Endothelial cell of umbilical vein (primary cell): ENCODE measurements around the gene TBC1D10A. TPM values are rescaled to one million over a fixed set of nuclear protein-coding genes. Genes with fewer than 3 reads are reported as not detected.

Source experiments
- BruUV-seq: library from RNA; stranded (reverse); fragments of 400-500 nt; replicated peaks from 2 replicates; lab custom pipeline; 2021; lab: Mats Ljungman, UMichigan
- CTCF ChIA-PET: fragments of 300-600, 350-600 bp; sonication (Branson Sonifier 250); formaldehyde crosslinking; loops from one replicate; lab custom pipeline; 2021; ENCODE audit warnings: antibody characterized with exemption, inconsistent platforms; lab: Charles Lee
- POLR2A ChIA-PET: fragments of 300-600, 350-600 bp; sonication (Branson Sonifier 250); formaldehyde crosslinking; loops from one replicate; lab custom pipeline; 2021; ENCODE audit warnings: antibody characterized with exemption, inconsistent platforms; lab: Charles Lee
- DNase-seq: peaks from one replicate; pipeline ENCODE4 v3.0.0-alpha.2; 2011; ENCODE audit warnings: low read depth, low spot score
- FAIRE-seq: peaks from 2 replicates; lab custom pipeline; 2011; peaks lifted over from hg19 to GRCh38; lab: Jason Lieb, UNC
- H2AFZ ChIP-seq: 2 replicates; pipeline ENCODE4 v1.6.0; 2012; ENCODE audit warnings: low read depth, low read length, control low read depth, inconsistent platforms
- H3K27ac ChIP-seq: 2 replicates; pipeline ENCODE4 v1.5.1; 2011; ENCODE audit warnings: low read depth, mild to moderate bottlenecking, control low read depth, low read length, moderate library complexity; ENCODE audit not compliant: insufficient read depth
- H3K27me3 ChIP-seq, 2 experiments: 2 replicates each; pipeline versions ENCODE4 v1.6.0 to v1.6.1; 2011; ENCODE audit warnings: low read length in 2 of 2, mixed read lengths in 1 of 2; ENCODE audit not compliant: control insufficient read depth in 2 of 2, insufficient read depth in 2 of 2
- H3K36me3 ChIP-seq, 2 experiments: 2 replicates in 1 of 2; 3 replicates in 1 of 2; pipeline ENCODE4 v1.5.1; 2011; ENCODE audit warnings: low read length in 2 of 2, mild to moderate bottlenecking in 1 of 2, moderate library complexity in 1 of 2; ENCODE audit not compliant: control insufficient read depth in 2 of 2, insufficient read depth in 2 of 2; ENCODE audit errors: extremely low read depth in 1 of 2
- H3K4me1 ChIP-seq: 3 replicates; pipeline ENCODE4 v1.5.1; 2011; ENCODE audit warnings: mild to moderate bottlenecking, low read length; ENCODE audit not compliant: control insufficient read depth, insufficient read depth; ENCODE audit errors: extremely low read depth
- H3K4me2 ChIP-seq: 2 replicates; pipeline ENCODE4 v1.6.1; 2011; ENCODE audit warnings: low read length, control low read depth, mixed read lengths; ENCODE audit not compliant: insufficient read depth
- H3K4me3 ChIP-seq, 3 experiments: fragments of 200-600 bp in 1 of 3; sonication (generic), shearing (Covaris generic) in 1 of 3; replicated peaks in 1 of 3; 2 replicates each; pipeline ENCODE4 v1.5.1; 2011 to 2016; ENCODE audit warnings: control low read depth in 3 of 3, low read length in 3 of 3, mild to moderate bottlenecking in 2 of 3, inconsistent platforms in 1 of 3, low read depth in 1 of 3, moderate library complexity in 1 of 3; ENCODE audit not compliant: insufficient read depth in 1 of 3
- H3K79me2 ChIP-seq: 2 replicates; pipeline ENCODE4 v1.6.0; 2012; ENCODE audit warnings: low read length, inconsistent platforms; ENCODE audit not compliant: control insufficient read depth, insufficient read depth
- H3K9ac ChIP-seq: replicated peaks from 2 replicates; pipeline ENCODE3; 2011; ENCODE audit warnings: low read length, control low read depth; ENCODE audit not compliant: insufficient read depth; ENCODE audit errors: extremely low read depth
- H3K9me1 ChIP-seq: replicated peaks from 3 replicates; pipeline ENCODE4 v1.6.0; 2011; ENCODE audit warnings: mild to moderate bottlenecking, low read length; ENCODE audit not compliant: control insufficient read depth, insufficient read depth; ENCODE audit errors: extremely low read depth
- H3K9me3 ChIP-seq: replicated peaks from 2 replicates; pipeline ENCODE4 v1.5.1; 2012; ENCODE audit warnings: low read length, inconsistent platforms; ENCODE audit not compliant: control insufficient read depth, insufficient read depth
- H4K20me1 ChIP-seq: replicated peaks from 2 replicates; pipeline ENCODE3; 2011; ENCODE audit warnings: mild to moderate bottlenecking, low read length; ENCODE audit not compliant: control insufficient read depth, insufficient read depth; ENCODE audit errors: extremely low read depth
- EZH2 ChIP-seq: IDR thresholded peaks from 2 replicates; pipeline ENCODE4 v1.6.1; 2012; ENCODE audit warnings: borderline replicate concordance, low read depth, mild to moderate bottlenecking, moderate library complexity, low read length, inconsistent platforms; ENCODE audit not compliant: severe bottlenecking
- FOS ChIP-seq: IDR thresholded peaks from 2 replicates; pipeline ENCODE4 v1.6.1; 2011; ENCODE audit warnings: mild to moderate bottlenecking, low read length, moderate library complexity, borderline replicate concordance; ENCODE audit not compliant: insufficient read depth
- GATA2 ChIP-seq: IDR thresholded peaks from 2 replicates; pipeline ENCODE4 v1.7.0; 2011; ENCODE audit warnings: low read depth, mild to moderate bottlenecking, moderate library complexity, mixed read lengths, low read length; ENCODE audit not compliant: insufficient read length, insufficient read depth
- JUN ChIP-seq: IDR thresholded peaks from 2 replicates; pipeline ENCODE4 v1.6.1; 2011; ENCODE audit warnings: borderline replicate concordance, low read depth; ENCODE audit not compliant: insufficient read length, insufficient read depth
- MAX ChIP-seq: IDR thresholded peaks from 2 replicates; pipeline ENCODE4 v1.6.1; 2011; ENCODE audit not compliant: insufficient read depth, insufficient read length
- MYC ChIP-seq: IDR thresholded peaks from one replicate; pipeline ENCODE4 v1.6.1; 2011; ENCODE audit warnings: mild to moderate bottlenecking, low read depth, low read length
- POLR2A ChIP-seq: IDR thresholded peaks from 2 replicates; pipeline ENCODE4 v1.6.1; 2012; ENCODE audit warnings: low read depth, mild to moderate bottlenecking, control low read depth, low read length
- POLR2AphosphoS5 ChIP-seq: IDR thresholded peaks from 2 replicates; pipeline ENCODE4 v1.6.1; 2012; ENCODE audit warnings: low read depth, mild to moderate bottlenecking, control low read depth, low read length, moderate library complexity; ENCODE audit not compliant: insufficient read depth
- dilution Hi-C: fragments of 300-500 bp; cut with MboI; formaldehyde crosslinking; loops from one replicate; pipeline ENCODE4 v1.15.0; 2019; ENCODE audit warnings: low sequenced_read_pairs; ENCODE audit not compliant: extremely low pct_ligation_motif_present
- intact Hi-C: fragments of 100-400 bp; cut with micrococcal nuclease; formaldehyde crosslinking; loops from one replicate; pipeline ENCODE4 v1.10.0; 2022
- polyA plus RNA-seq, 4 experiments: library from polyadenylated mRNA; depleted of rRNA in 3 of 4; stranded (reverse) in 3 of 4; unstranded in 1 of 4; fragments of >200 nt; gene quantifications; 2 replicates each; pipeline versions ENCODE4 v1.2.1 to v1.2.3, GENCODE V29; 2011 to 2012; ENCODE audit warnings: missing spikeins in 1 of 4
- total RNA-seq: library from RNA; stranded (reverse); gene quantifications from 2 replicates; pipeline ENCODE4 v1.2.3, GENCODE V29; 2021
- TF ChIP-seq, protein P1 (sequence below), 2 donors: IDR thresholded peaks; 1 replicate in 1 of 2; 2 replicates in 1 of 2; pipeline ENCODE4 v1.5.1; 2011; ENCODE audit warnings: low read length in 2 of 2, mild to moderate bottlenecking in 2 of 2, moderate library complexity in 2 of 2, control low read depth in 1 of 2, inconsistent platforms in 1 of 2, low read depth in 1 of 2; ENCODE audit not compliant: insufficient read depth in 1 of 2; ENCODE audit errors: extremely low read depth in 1 of 2

Gene TBC1D10A
- total and polyA plus RNA-seq, 2 donors (not counting 3 experiments of a cell fraction or from before 2014, with no cell fraction given) = 10.0 to 11.9 TPM

GRCh38 chr22:30285176-30285845 is 41.4 kb downstream of the TBC1D10A start:
- H2AFZ ChIP-seq = no peak overlapping the region
- no peaks in the 10 kb centered on the region for H3K79me2 ChIP-seq
- H3K4me2 ChIP-seq = no peak overlapping the region
- H3K27ac ChIP-seq = no peak overlapping the region
- no peaks in the 10 kb centered on the region for H3K27me3 ChIP-seq
- no peak for TF ChIP-seq MAX
- TF ChIP-seq EZH2 = no peak
- TF ChIP-seq MYC = no peak
- no peak for TF ChIP-seq POLR2AphosphoS5
- TF ChIP-seq POLR2A = no peak
- no peaks in the 10 kb centered on the region for H3K9me1 ChIP-seq
- no peak overlapping the region for H3K9ac ChIP-seq
- no peak overlapping the region for H3K4me3 ChIP-seq
- ChIA-PET CTCF (interaction anchor here (0.9 to 2.3 kb wide), 4 partner anchors 30 to 102 kb away, joined by 3 to 16 read pairs (median 4); partner anchors contain the start of genes RNF215 and TBC1D10A), POLR2A (no interaction called here)
- BruUV-seq = no TSS peak
- H3K4me1 ChIP-seq = peaks cover 15% of the 10 kb centered on the region
- intact Hi-C loops (no loop called here), dilution Hi-C loops (no loop called here)
- peaks cover 0 to 5% of the 10 kb centered on the region in 2 experiments for H3K36me3 ChIP-seq
- FAIRE-seq = no peak
- no peaks in the 10 kb centered on the region for H4K20me1 ChIP-seq
- no peak for DNase-seq
- no peaks in the 10 kb centered on the region for H3K9me3 ChIP-seq

- ChIA-PET POLR2A (no interaction called here), CTCF (interaction anchor here (0.9 to 2.3 kb wide), 3 partner anchors 29 to 103 kb away, joined by 4 to 16 read pairs (median 5); partner anchors contain the start of gene RNF215)
- Histone ChIP-seq H3K4me1 (peaks cover 9% of the 10 kb centered on the region), H3K9me1 (no peaks in the 10 kb centered on the region), H2AFZ (no peak overlapping the region), H3K4me2 (no peak overlapping the region), H3K36me3 (peaks cover 0 to 5% of the 10 kb centered on the region in 2 experiments), H3K9me3 (no peaks in the 10 kb centered on the region), H3K79me2 (no peaks in the 10 kb centered on the region), H3K27ac (no peak overlapping the region), H3K9ac (no peak overlapping the region), H3K4me3 (no peak overlapping the region), H3K27me3 (no peaks in the 10 kb centered on the region), H4K20me1 (no peaks in the 10 kb centered on the region)
- no TSS peak for BruUV-seq
- dilution Hi-C loops = no loop called here
- TF ChIP-seq JUN (no peak), POLR2A (no peak), POLR2AphosphoS5 (no peak), EZH2 (no peak), GATA2 (no peak), FOS (no peak), MAX (no peak), MYC (no peak)
- TF ChIP-seq, protein P1, sequence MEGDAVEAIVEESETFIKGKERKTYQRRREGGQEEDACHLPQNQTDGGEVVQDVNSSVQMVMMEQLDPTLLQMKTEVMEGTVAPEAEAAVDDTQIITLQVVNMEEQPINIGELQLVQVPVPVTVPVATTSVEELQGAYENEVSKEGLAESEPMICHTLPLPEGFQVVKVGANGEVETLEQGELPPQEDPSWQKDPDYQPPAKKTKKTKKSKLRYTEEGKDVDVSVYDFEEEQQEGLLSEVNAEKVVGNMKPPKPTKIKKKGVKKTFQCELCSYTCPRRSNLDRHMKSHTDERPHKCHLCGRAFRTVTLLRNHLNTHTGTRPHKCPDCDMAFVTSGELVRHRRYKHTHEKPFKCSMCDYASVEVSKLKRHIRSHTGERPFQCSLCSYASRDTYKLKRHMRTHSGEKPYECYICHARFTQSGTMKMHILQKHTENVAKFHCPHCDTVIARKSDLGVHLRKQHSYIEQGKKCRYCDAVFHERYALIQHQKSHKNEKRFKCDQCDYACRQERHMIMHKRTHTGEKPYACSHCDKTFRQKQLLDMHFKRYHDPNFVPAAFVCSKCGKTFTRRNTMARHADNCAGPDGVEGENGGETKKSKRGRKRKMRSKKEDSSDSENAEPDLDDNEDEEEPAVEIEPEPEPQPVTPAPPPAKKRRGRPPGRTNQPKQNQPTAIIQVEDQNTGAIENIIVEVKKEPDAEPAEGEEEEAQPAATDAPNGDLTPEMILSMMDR (IDR thresholded peaks at IDR 0.05; ENCODE audit: extremely low read depth in 1 of 2, insufficient read depth in 1 of 2, low read depth in 1 of 2, low read length in 2 of 2) = no peak
- intact Hi-C loops = no loop called here
- no peak for FAIRE-seq
- no peak for DNase-seq
These were observed 42.1 kb downstream of the TBC1D10A start for GRCh38 chr22:30284666-30285065.
